GM12878 (cell line): Measurements from ENCODE around the gene KIFAP3. TPM values are rescaled to one million over a fixed set of nuclear protein-coding genes. Genes with fewer than 3 reads are reported as not detected.

Experiments
- ATAC-seq: fragments of 200-7000 bp; cut with Tn5 transposase; 3 replicates; pipeline ENCODE4 v1.9.1; 2020; ENCODE audit warnings: mild to moderate bottlenecking, moderate library complexity
- BruUV-seq: library from RNA; stranded (reverse); fragments of 400-500 nt; replicated peaks from 2 replicates; lab custom pipeline; 2021; lab: Mats Ljungman, UMichigan
- CTCF ChIA-PET: fragments of 300-600 bp; sonication (Branson Sonifier 250); formaldehyde crosslinking; extraction: SDS; loops from one replicate; lab custom pipeline; 2021; ENCODE audit warnings: inconsistent platforms; lab: Yijun Ruan, JAX
- POLR2A ChIA-PET: fragments of 350-600 bp; formaldehyde crosslinking; extraction: SDS; loops from one replicate; lab custom pipeline; 2021; ENCODE audit warnings: inconsistent platforms; lab: Charles Lee
- RAD21 ChIA-PET: fragments of 300-600 bp; sonication (Branson Sonifier 250); formaldehyde crosslinking; loops from one replicate; lab custom pipeline; 2023; ENCODE audit warnings: antibody characterized with exemption; ENCODE audit not compliant: unreplicated experiment; lab: Charles Lee
- SMC1A ChIA-PET: fragments of 300-600 bp; sonication (Branson Sonifier 250); formaldehyde crosslinking; loops from one replicate; lab custom pipeline; 2023; ENCODE audit not compliant: unreplicated experiment, uncharacterized antibody; lab: Charles Lee
- DNase-seq: peaks from one replicate; pipeline ENCODE4 v3.0.0-alpha.2; 2011; ENCODE audit warnings: low read depth, low spot score
- FAIRE-seq: peaks from 3 replicates; lab custom pipeline; 2011; peaks lifted over from hg19 to GRCh38; lab: Jason Lieb, UNC
- H2AFZ ChIP-seq: 2 replicates; pipeline ENCODE4 v1.6.0; 2011; ENCODE audit warnings: low read depth, low read length, control low read depth; ENCODE audit not compliant: control insufficient read depth
- H3K27ac ChIP-seq: 2 replicates; pipeline ENCODE4 v1.5.1; 2011; ENCODE audit warnings: control low read depth; ENCODE audit not compliant: control insufficient read depth, insufficient read depth
- H3K27me3 ChIP-seq, 2 experiments: replicated peaks in 1 of 2; 2 replicates each; pipeline versions ENCODE4 v1.6.0 to v1.6.1; 2011; ENCODE audit warnings: low read length in 1 of 2; ENCODE audit not compliant: control insufficient read depth in 2 of 2, insufficient read depth in 2 of 2
- H3K36me3 ChIP-seq, 2 experiments: 2 replicates each; pipeline ENCODE4 v1.5.1; 2011; ENCODE audit warnings: low read length in 1 of 2; ENCODE audit not compliant: control insufficient read depth in 2 of 2, insufficient read depth in 2 of 2
- H3K4me1 ChIP-seq: 2 replicates; pipeline ENCODE4 v1.6.1; 2011; ENCODE audit warnings: mild to moderate bottlenecking, low read length, moderate library complexity, mixed read lengths; ENCODE audit not compliant: control insufficient read depth, insufficient read depth
- H3K4me2 ChIP-seq: 2 replicates; pipeline ENCODE4 v1.6.0; 2011; ENCODE audit warnings: control low read depth; ENCODE audit not compliant: control insufficient read depth, insufficient read depth
- H3K4me3 ChIP-seq: fragments of 200-600 bp; sonication (generic); 2 replicates; pipeline ENCODE4 v1.5.1; 2016
- H3K79me2 ChIP-seq: 2 replicates; pipeline ENCODE4 v1.6.0; 2011; ENCODE audit warnings: low read length; ENCODE audit not compliant: control insufficient read depth, insufficient read depth
- H3K9ac ChIP-seq: 2 replicates; pipeline ENCODE4 v1.8.0; 2011; ENCODE audit warnings: low read length, control low read depth, mixed read lengths; ENCODE audit not compliant: control insufficient read depth, insufficient read depth
- H3K9me3 ChIP-seq: replicated peaks from 3 replicates; pipeline ENCODE4 v1.5.1; 2011; ENCODE audit warnings: mild to moderate bottlenecking, low read length; ENCODE audit not compliant: control insufficient read depth, insufficient read depth
- H4K20me1 ChIP-seq: 2 replicates; pipeline ENCODE4 v1.6.0; 2011; ENCODE audit not compliant: control insufficient read depth, insufficient read depth
- ATF7 ChIP-seq: fragments of 450-650 bp; IDR thresholded peaks from 2 replicates; pipeline ENCODE4 v1.6.1; 2016; ENCODE audit warnings: low read depth, mild to moderate bottlenecking
- BMI1 ChIP-seq: fragments of 450-650 bp; IDR thresholded peaks from 2 replicates; pipeline ENCODE4 v1.6.1; 2016; ENCODE audit warnings: mild to moderate bottlenecking, moderate library complexity, borderline replicate concordance
- BRCA1 ChIP-seq: IDR thresholded peaks from 2 replicates; pipeline ENCODE4 v1.6.1; 2011; ENCODE audit warnings: low read depth, low read length, improper control_type of control experiment
- CBX5 ChIP-seq: sonication (generic); IDR thresholded peaks from 2 replicates; pipeline ENCODE4 v1.6.1; 2016; ENCODE audit warnings: low read depth, moderate library complexity, mild to moderate bottlenecking, inconsistent platforms
- CHD1 ChIP-seq: IDR thresholded peaks from 2 replicates; pipeline ENCODE4 v1.6.1; 2012; ENCODE audit warnings: low read depth, low read length, improper control_type of control experiment
- GABPA ChIP-seq: IDR thresholded peaks from 2 replicates; pipeline ENCODE4 v1.6.1; 2014; ENCODE audit warnings: antibody characterized with exemption, low read depth, mild to moderate bottlenecking, inconsistent platforms
- HSF1 ChIP-seq: fragments of 150-350 bp; IDR thresholded peaks from 2 replicates; pipeline ENCODE4 v1.6.1; 2014; ENCODE audit warnings: mild to moderate bottlenecking, low read depth, low read length
- KLF5 ChIP-seq: fragments of 450-650 bp; IDR thresholded peaks from 2 replicates; pipeline ENCODE4 v1.6.1; 2014; ENCODE audit warnings: mild to moderate bottlenecking; ENCODE audit not compliant: partially characterized antibody
- MYB ChIP-seq: fragments of 150-350 bp; IDR thresholded peaks from 2 replicates; pipeline ENCODE4 v1.6.1; 2014; ENCODE audit warnings: mild to moderate bottlenecking, low read depth, low read length, borderline replicate concordance
- NFYB ChIP-seq: IDR thresholded peaks from 2 replicates; pipeline ENCODE4 v1.6.1; 2011; ENCODE audit warnings: low read depth, mild to moderate bottlenecking, low read length, improper control_type of control experiment, moderate library complexity; ENCODE audit not compliant: insufficient read depth
- PAX5 ChIP-seq: IDR thresholded peaks from 2 replicates; pipeline ENCODE4 v1.6.1; 2011; ENCODE audit warnings: low read depth, low read length, borderline replicate concordance
- RAD51 ChIP-seq: fragments of 450-650 bp; IDR thresholded peaks from 2 replicates; pipeline ENCODE4 v1.6.1; 2016; ENCODE audit warnings: moderate library complexity, mild to moderate bottlenecking, inconsistent platforms
- REST ChIP-seq: IDR thresholded peaks from 2 replicates; pipeline ENCODE4 v1.6.1; 2012; ENCODE audit warnings: mild to moderate bottlenecking, low read depth, low read length
- SIN3A ChIP-seq: IDR thresholded peaks from 2 replicates; pipeline ENCODE4 v1.6.1; 2012; ENCODE audit warnings: low read depth, low read length, improper control_type of control experiment
- SPI1 ChIP-seq: IDR thresholded peaks from 2 replicates; pipeline ENCODE4 v1.6.1; 2011; ENCODE audit warnings: low read depth, mild to moderate bottlenecking, low read length, moderate library complexity, borderline replicate concordance; ENCODE audit not compliant: insufficient read depth
- USF2 ChIP-seq: IDR thresholded peaks from 2 replicates; pipeline ENCODE4 v1.6.1; 2011; ENCODE audit warnings: low read depth, low read length, improper control_type of control experiment, borderline replicate concordance
- WGBS: methylation state at CpG from one replicate; pipeline ENCODE4 v1.1.6; 2016; ENCODE audit warnings: low lambda C conversion rate; ENCODE audit not compliant: insufficient replicate concordance, insufficient coverage; ENCODE audit errors: missing lambda C conversion rate; 5-methylcytosine and 5-hydroxymethylcytosine counted together
- in situ Hi-C: fragments of 300-500 bp; cut with MboI; formaldehyde crosslinking; loops from 9 replicates; pipeline ENCODE4 v1.14.3; 2018; ENCODE audit warnings: mixed read lengths
- intact Hi-C: fragments of 100-400 bp; cut with micrococcal nuclease; formaldehyde crosslinking; loops from one replicate; pipeline ENCODE4 v1.14.2; 2022; ENCODE audit not compliant: unreplicated experiment
- polyA plus RNA-seq, 11 experiments: library from polyadenylated mRNA; depleted of rRNA in 4 of 11; unstranded in 6 of 11; stranded (reverse) in 5 of 11; fragments of >200 nt; fragmentation: Nextera tagmentation in 4 of 11; fragmentation: Illumina TruSeq in 1 of 11; extraction: Ambion mirVana in 4 of 11; extraction: Trizol in 1 of 11; gene quantifications; 1 replicate in 1 of 11; 2 replicates in 10 of 11; pipeline versions ENCODE4 v1.2.1 to v1.2.3, GENCODE V29; 2011 to 2016; ENCODE audit warnings: inconsistent platforms in 2 of 11, missing spikeins in 2 of 11, low read depth in 1 of 11
- total RNA-seq, 4 experiments: library from RNA; depleted of rRNA in 3 of 4; stranded (reverse); fragments of >200 nt in 3 of 4; fragmentation: Illumina TruSeq in 1 of 4; extraction: Trizol in 1 of 4; gene quantifications; 2 replicates each; pipeline versions ENCODE4 v1.2.1 to v1.2.3, GENCODE V29; 2013 to 2021

Gene KIFAP3
- total and polyA plus RNA-seq, 10 of the 15 experiments (the other 5 are each of a cell fraction or from before 2014, with no cell fraction given) = 13.7 to 100 (median 18.9) TPM

GRCh38 chr1:169886422-169886821 lies 188.1 kb downstream of the KIFAP3 start:
- Histone ChIP-seq H3K4me1 (peaks cover 3% of the 10 kb centered on the region; the same call in 1 of the 2 replicates), H3K9ac (no peak overlapping the region), H3K4me3 (no peak overlapping the region), H3K27ac (no peak overlapping the region), H2AFZ (no peak overlapping the region), H3K79me2 (peaks cover 32% of the 10 kb centered on the region), H4K20me1 (no peaks in the 10 kb centered on the region), H3K4me2 (no peak overlapping the region), H3K27me3 (no peaks in the 10 kb centered on the region), H3K36me3 (peaks cover 3 to 5% of the 10 kb centered on the region in 2 experiments), H3K9me3 (no peaks in the 10 kb centered on the region)
- DNase-seq (no peak), FAIRE-seq (no peak), ATAC-seq (no peak)
- no TSS peak for BruUV-seq
- in situ Hi-C loops (no loop called here), intact Hi-C loops (no loop called here)
- WGBS = 96% methylated on average over 1 of the region's 1 CpG
- ChIA-PET CTCF (interaction anchor here (1.2 to 1.4 kb wide), 2 partner anchors 11 to 19 kb away, joined by 3 read pairs; no protein-coding TSS in a partner anchor), POLR2A (interaction anchor here (0.6 to 1.3 kb wide), 2 partner anchors 29 to 85 kb away, joined by 3 to 7 read pairs; no protein-coding TSS in a partner anchor), RAD21 (interaction anchor here (1.2 to 1.3 kb wide), 2 partner anchors 29 to 40 kb away, joined by 3 to 5 read pairs; no protein-coding TSS in a partner anchor), SMC1A (interaction anchor here (0.9 to 1.5 kb wide), 4 partner anchors 25 to 34 kb away, joined by 3 to 6 read pairs (median 4); no protein-coding TSS in a partner anchor)
- no peak for TF ChIP-seq CBX5
- no peak for TF ChIP-seq PAX5
- no peak for TF ChIP-seq NFYB
- TF ChIP-seq SIN3A = no peak
- no peak for TF ChIP-seq KLF5
- no peak for TF ChIP-seq USF2
- TF ChIP-seq HSF1 = no peak
- TF ChIP-seq MYB = no peak
- TF ChIP-seq BRCA1 = no peak
- no peak for TF ChIP-seq ATF7
- TF ChIP-seq BMI1 = no peak
- no peak for TF ChIP-seq GABPA
- no peak for TF ChIP-seq RAD51
- no peak for TF ChIP-seq SPI1
- no peak for TF ChIP-seq CHD1
- no peak for TF ChIP-seq REST
